HepG2 (cell line): ENCODE measurements around the gene STUM. TPM values are rescaled to one million over a fixed set of nuclear protein-coding genes. Genes with fewer than 3 reads are reported as not detected.

ENCODE experiments used
- ATAC-seq: fragments of 200-7000 bp; cut with Tn5 transposase; 3 replicates; pipeline ENCODE4 v1.9.1; 2020; ENCODE audit warnings: mild to moderate bottlenecking, moderate library complexity
- BruUV-seq: library from RNA; stranded (reverse); fragments of 400-500 nt; replicated peaks from 2 replicates; lab custom pipeline; 2021; lab: Mats Ljungman, UMichigan
- CTCF ChIA-PET: fragments of 300-600 bp; formaldehyde crosslinking; extraction: SDS; loops from one replicate; lab custom pipeline; 2021; ENCODE audit warnings: low total read pairs, inconsistent platforms, low intra/inter-chr PET ratio; lab: Yijun Ruan, JAX
- POLR2A ChIA-PET: fragments of 350-600 bp; sonication (Branson Sonifier 250); formaldehyde crosslinking; loops from one replicate; lab custom pipeline; 2020; ENCODE audit warnings: antibody characterized with exemption, inconsistent platforms; lab: Yijun Ruan, JAX
- DNase-seq: peaks from one replicate; pipeline ENCODE4 v3.0.0-alpha.2; 2015; ENCODE audit warnings: low spot score
- FAIRE-seq: peaks from 3 replicates; lab custom pipeline; 2011; peaks lifted over from hg19 to GRCh38; lab: Jason Lieb, UNC
- H2AFZ ChIP-seq: one replicate; pipeline ENCODE4 v1.6.1; 2011; ENCODE audit warnings: low read length, inconsistent platforms
- H3K27ac ChIP-seq: fragments of 300-600 bp; 3 replicates; pipeline ENCODE4 v1.8.0; 2011; ENCODE audit warnings: mixed run types, mild to moderate bottlenecking, mixed read lengths, low read length, inconsistent platforms; ENCODE audit not compliant: insufficient read depth; ENCODE audit errors: extremely low read length
- H3K27me3 ChIP-seq, 2 experiments: fragments of 200-600 bp in 1 of 2; 2 replicates in 1 of 2; 3 replicates in 1 of 2; pipeline versions ENCODE4 v1.6.0 to v1.8.0; 2011; ENCODE audit warnings: low read length in 2 of 2, mild to moderate bottlenecking in 2 of 2, moderate library complexity in 2 of 2, inconsistent platforms in 1 of 2; ENCODE audit not compliant: insufficient read depth in 2 of 2, control insufficient read depth in 1 of 2
- H3K36me3 ChIP-seq, 2 experiments: fragments of 200-600 bp in 1 of 2; replicated peaks in 1 of 2; 2 replicates in 1 of 2; 3 replicates in 1 of 2; pipeline versions ENCODE4 v1.5.1 to v1.8.0; 2011; ENCODE audit warnings: low read length in 2 of 2, inconsistent platforms in 1 of 2; ENCODE audit not compliant: insufficient read depth in 2 of 2, control insufficient read depth in 1 of 2
- H3K4me1 ChIP-seq: 2 replicates; pipeline ENCODE4 v1.5.1; 2012; ENCODE audit warnings: low read length, inconsistent platforms; ENCODE audit not compliant: insufficient read depth
- H3K4me2 ChIP-seq: 2 replicates; pipeline ENCODE4 v1.6.0; 2011; ENCODE audit warnings: low read depth, low read length, inconsistent platforms
- H3K4me3 ChIP-seq, 3 experiments: fragments of 200-600 bp in 1 of 3; sonication (generic), shearing (Covaris generic) in 1 of 3; replicated peaks in 1 of 3; 2 replicates each; pipeline ENCODE4 v1.5.1; 2011 to 2016; ENCODE audit warnings: low read length in 3 of 3, inconsistent platforms in 2 of 3, low read depth in 2 of 3, mild to moderate bottlenecking in 2 of 3, control low read depth in 1 of 3, mixed read lengths in 1 of 3; ENCODE audit not compliant: insufficient read depth in 1 of 3
- H3K79me2 ChIP-seq: one replicate; pipeline ENCODE4 v1.6.1; 2011; ENCODE audit warnings: low read length, inconsistent platforms; ENCODE audit not compliant: insufficient read depth
- H3K9ac ChIP-seq: 2 replicates; pipeline ENCODE4 v1.6.0; 2011; ENCODE audit warnings: mild to moderate bottlenecking, low read depth, low read length, inconsistent platforms; ENCODE audit not compliant: insufficient read depth
- H3K9me3 ChIP-seq: 2 replicates; pipeline ENCODE4 v1.5.1; 2012; ENCODE audit warnings: mild to moderate bottlenecking, low read length
- H4K20me1 ChIP-seq: 2 replicates; pipeline ENCODE4 v1.6.0; 2011; ENCODE audit warnings: inconsistent platforms, mild to moderate bottlenecking, low read length, moderate library complexity; ENCODE audit not compliant: insufficient read depth
- ARNTL ChIP-seq: sonication (generic); formaldehyde crosslinking; IDR thresholded peaks from 2 replicates; pipeline ENCODE4 v1.4.0; 2020; ENCODE audit warnings: mild to moderate bottlenecking, missing genetic modification reagents
- BORCS8-MEF2B ChIP-seq: sonication (generic); formaldehyde crosslinking; IDR thresholded peaks from 2 replicates; pipeline ENCODE4 v1.8.0; 2022; ENCODE audit warnings: mild to moderate bottlenecking, missing genetic modification reagents
- CBFB ChIP-seq: sonication (generic); formaldehyde crosslinking; IDR thresholded peaks from 2 replicates; pipeline ENCODE4 v1.4.0; 2020; ENCODE audit warnings: missing genetic modification reagents
- CEBPG ChIP-seq: IDR thresholded peaks from 2 replicates; pipeline ENCODE4 v1.6.1; 2016
- EED ChIP-seq: sonication (generic); formaldehyde crosslinking; IDR thresholded peaks from 2 replicates; pipeline ENCODE4 v1.5.0; 2020; ENCODE audit warnings: mild to moderate bottlenecking, missing genetic modification reagents
- ESRRA ChIP-seq: sonication (generic); formaldehyde crosslinking; IDR thresholded peaks from 2 replicates; pipeline ENCODE4 v1.5.1; 2020; ENCODE audit warnings: mild to moderate bottlenecking, low read depth, missing genetic modification reagents
- HCFC1 ChIP-seq: fragments of 150-350 bp; IDR thresholded peaks from 2 replicates; pipeline ENCODE4 v1.6.1; 2014; ENCODE audit warnings: low read depth, low read length
- KDM3A ChIP-seq: IDR thresholded peaks from 2 replicates; pipeline ENCODE4 v1.6.1; 2018; ENCODE audit warnings: low read depth, missing compliant biosample characterization
- MIXL1 ChIP-seq: IDR thresholded peaks from 2 replicates; pipeline ENCODE4 v1.6.1; 2016
- MTA1 ChIP-seq: sonication (generic); formaldehyde crosslinking; IDR thresholded peaks from 2 replicates; pipeline ENCODE4 v1.4.0; 2020; ENCODE audit warnings: missing genetic modification reagents, mild to moderate bottlenecking, borderline replicate concordance
- MXD4 ChIP-seq: IDR thresholded peaks from 2 replicates; pipeline ENCODE4 v1.6.1; 2016; ENCODE audit warnings: mild to moderate bottlenecking, missing biosample characterization, missing genetic modification reagents
- RBFOX2 ChIP-seq: fragments of 200-400 bp; formaldehyde crosslinking; IDR thresholded peaks from 2 replicates; pipeline ENCODE4 v1.6.1; 2017; ENCODE audit warnings: low read depth, mild to moderate bottlenecking, low read length
- SALL2 ChIP-seq: sonication (generic); formaldehyde crosslinking; IDR thresholded peaks from 2 replicates; pipeline ENCODE4 v1.8.1; 2023; ENCODE audit warnings: mild to moderate bottlenecking, missing genetic modification reagents, inconsistent platforms
- YEATS2 ChIP-seq: sonication (generic); formaldehyde crosslinking; IDR thresholded peaks from 2 replicates; pipeline ENCODE4 v1.4.0; 2020; ENCODE audit warnings: missing genetic modification reagents, borderline replicate concordance
- ZNF44 ChIP-seq: sonication (generic); formaldehyde crosslinking; IDR thresholded peaks from 2 replicates; pipeline ENCODE4 v1.5.1; 2020; ENCODE audit warnings: mild to moderate bottlenecking, missing genetic modification reagents
- ZNF83 ChIP-seq: sonication (generic); formaldehyde crosslinking; IDR thresholded peaks from 2 replicates; pipeline ENCODE4 v1.4.0; 2020; ENCODE audit warnings: missing genetic modification reagents, mild to moderate bottlenecking, borderline replicate concordance
- ZNF878 ChIP-seq: sonication (generic); formaldehyde crosslinking; IDR thresholded peaks from 2 replicates; pipeline ENCODE4 v1.8.1; 2023; ENCODE audit warnings: mild to moderate bottlenecking, missing genetic modification reagents, moderate library complexity
- WGBS: methylation state at CpG from one replicate; pipeline ENCODE4 v1.1.6; 2017; ENCODE audit warnings: low lambda C conversion rate; 5-methylcytosine and 5-hydroxymethylcytosine counted together
- in situ Hi-C: cut with HindIII; loops from 2 replicates; pipeline ENCODE4 v1.10.0; 2017; ENCODE audit warnings: low pct_unique_long_range_greater_than_20kb; ENCODE audit not compliant: extremely low pct_ligation_motif_present
- intact Hi-C: fragments of 100-400 bp; cut with micrococcal nuclease; formaldehyde crosslinking; loops from one replicate; pipeline ENCODE4 v1.10.0; 2022; ENCODE audit not compliant: unreplicated experiment
- polyA plus RNA-seq, 8 experiments: library from polyadenylated mRNA; depleted of rRNA in 3 of 8; stranded (reverse) in 7 of 8; unstranded in 1 of 8; fragments of >200 nt; fragmentation: Illumina TruSeq in 4 of 8; extraction: Trizol in 4 of 8; gene quantifications; 2 replicates each; pipeline versions ENCODE4 v1.2.1 to v1.2.3, GENCODE V29; 2011 to 2016; ENCODE audit warnings: low read depth in 4 of 8, missing spikeins in 1 of 8, mixed read lengths in 1 of 8; ENCODE audit not compliant: insufficient read depth in 1 of 8
- total RNA-seq, 5 experiments: library from RNA; depleted of rRNA; stranded (reverse); fragments of >200 nt; fragmentation: Illumina TruSeq; extraction: Trizol; gene quantifications; 2 replicates each; pipeline ENCODE4 v1.2.3, GENCODE V29; 2016; ENCODE audit warnings: low read depth in 1 of 5
- TF ChIP-seq, protein P1 (sequence below): sonication (generic); formaldehyde crosslinking; IDR thresholded peaks from 2 replicates; pipeline ENCODE4 v1.4.0; 2020; ENCODE audit warnings: mild to moderate bottlenecking, missing genetic modification reagents

Gene STUM
- total and polyA plus RNA-seq, 2 of the 13 experiments (the other 11 are each of a cell fraction or from before 2014, with no cell fraction given) = not detected

DNA sequence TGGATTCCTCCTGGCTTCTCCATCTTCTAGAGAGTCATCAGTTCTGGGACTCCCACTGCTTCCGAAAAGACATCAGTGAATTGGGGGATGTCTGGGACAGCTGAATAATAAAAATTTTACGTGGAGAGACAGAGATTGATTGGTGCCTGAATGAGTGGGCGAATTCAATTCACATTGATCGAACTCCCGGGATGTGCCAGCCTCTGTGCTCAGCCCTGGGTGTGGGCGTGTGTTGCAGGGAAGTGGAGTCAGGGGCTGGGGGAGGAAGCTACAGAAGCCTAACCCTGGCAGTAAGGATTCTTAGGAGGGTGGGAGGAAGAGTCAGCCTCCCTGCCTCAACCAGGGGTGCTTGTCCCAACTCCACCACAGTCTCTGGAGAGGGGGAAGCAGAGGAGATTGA is 18.0 kb upstream of the STUM start:
- FAIRE-seq = no peak

DNA sequence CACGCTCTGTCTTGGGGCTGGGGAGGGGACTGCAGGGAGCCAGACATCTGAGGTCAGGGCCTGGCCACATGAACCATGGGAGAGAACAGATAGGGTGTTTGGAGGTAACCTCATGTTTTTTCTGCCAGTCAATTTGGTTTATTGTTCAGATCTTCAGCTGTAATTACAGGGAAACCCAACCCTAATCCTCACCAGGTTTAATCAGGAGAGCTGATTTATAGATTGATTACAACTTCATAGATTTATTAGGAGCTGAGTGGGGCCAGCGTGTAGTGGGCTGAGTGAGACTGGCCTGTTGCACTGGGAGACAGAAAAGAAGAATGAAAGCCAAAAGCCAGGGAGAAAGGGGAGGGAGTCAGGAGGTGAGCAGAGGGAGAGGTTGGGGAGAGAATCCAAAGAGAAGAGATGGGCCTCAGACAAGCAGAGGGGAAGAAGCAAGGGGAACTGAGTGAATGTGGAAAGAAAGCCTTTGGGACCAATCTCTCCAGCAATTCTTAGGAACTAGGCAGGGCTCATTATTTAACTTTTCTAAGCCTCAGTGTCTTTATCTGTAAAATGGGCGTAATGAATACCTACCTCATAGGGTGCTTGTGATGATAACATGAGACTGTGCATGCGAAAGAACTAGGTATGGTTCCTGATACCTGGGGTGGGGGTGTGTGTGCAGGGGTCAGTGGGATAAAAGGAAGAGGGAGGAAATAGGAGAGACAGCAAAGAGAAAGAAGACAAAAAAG is 17.0 kb upstream of the STUM start:
- Histone ChIP-seq H3K79me2 (no peaks in the 10 kb centered on the region), H3K27me3 (peaks cover 0 to 9% of the 10 kb centered on the region in 2 experiments; a peak in 1 of 5 replicates), H3K27ac (no peak overlapping the region), H3K4me2 (no peak overlapping the region), H3K9me3 (no peaks in the 10 kb centered on the region), H3K4me1 (no peaks in the 10 kb centered on the region), H2AFZ (no peak overlapping the region), H3K36me3 (no peaks in the 10 kb centered on the region), H3K9ac (no peak overlapping the region), H3K4me3 (no peak overlapping the region), H4K20me1 (no peaks in the 10 kb centered on the region)
- ATAC-seq = no peak
- ChIA-PET CTCF (no interaction called here), POLR2A (no interaction called here)
- no peak for DNase-seq
- WGBS = 68% methylated on average over 4 of the region's 4 CpGs
- intact Hi-C loops = no loop called here
- BruUV-seq = no TSS peak
- FAIRE-seq = no peak
- in situ Hi-C loops = no loop called here
- no peak for TF ChIP-seq BORCS8-MEF2B (CRISPR knock-in tag)
- TF ChIP-seq SALL2 (CRISPR knock-in tag) = no peak
- TF ChIP-seq CEBPG = no peak
- no peak for TF ChIP-seq KDM3A
- no peak for TF ChIP-seq HCFC1
- TF ChIP-seq RBFOX2 = no peak
- TF ChIP-seq EED (CRISPR knock-in tag) = no peak
- TF ChIP-seq ZNF83 (CRISPR knock-in tag) = no peak
- no peak for TF ChIP-seq ZNF878 (CRISPR knock-in tag)
- TF ChIP-seq MTA1 (CRISPR knock-in tag) = no peak
- no peak for TF ChIP-seq CBFB (CRISPR knock-in tag)
- no peak for TF ChIP-seq ESRRA (CRISPR knock-in tag)
- no peak for TF ChIP-seq MIXL1 (CRISPR knock-in tag)
- TF ChIP-seq YEATS2 = no peak
- TF ChIP-seq ZNF44 (CRISPR knock-in tag) = no peak

More for the DNA sequence above, 18.0 kb upstream of the STUM start:
- no TSS peak for BruUV-seq
- Histone ChIP-seq H3K27me3 (peaks cover 0 to 9% of the 10 kb centered on the region in 2 experiments; a peak in 1 of 5 replicates), H4K20me1 (no peaks in the 10 kb centered on the region), H3K79me2 (no peaks in the 10 kb centered on the region), H3K4me3 (no peak overlapping the region), H3K9me3 (no peaks in the 10 kb centered on the region), H3K9ac (no peak overlapping the region), H3K4me1 (no peaks in the 10 kb centered on the region), H2AFZ (no peak overlapping the region), H3K27ac (no peak overlapping the region), H3K36me3 (no peaks in the 10 kb centered on the region), H3K4me2 (no peak overlapping the region)
- DNase-seq = no peak
- in situ Hi-C loops (no loop called here), intact Hi-C loops (no loop called here)
- no peak for TF ChIP-seq MXD4 (CRISPR knock-in tag)
- no peak for TF ChIP-seq ARNTL (CRISPR knock-in tag)
- TF ChIP-seq, protein P1, sequence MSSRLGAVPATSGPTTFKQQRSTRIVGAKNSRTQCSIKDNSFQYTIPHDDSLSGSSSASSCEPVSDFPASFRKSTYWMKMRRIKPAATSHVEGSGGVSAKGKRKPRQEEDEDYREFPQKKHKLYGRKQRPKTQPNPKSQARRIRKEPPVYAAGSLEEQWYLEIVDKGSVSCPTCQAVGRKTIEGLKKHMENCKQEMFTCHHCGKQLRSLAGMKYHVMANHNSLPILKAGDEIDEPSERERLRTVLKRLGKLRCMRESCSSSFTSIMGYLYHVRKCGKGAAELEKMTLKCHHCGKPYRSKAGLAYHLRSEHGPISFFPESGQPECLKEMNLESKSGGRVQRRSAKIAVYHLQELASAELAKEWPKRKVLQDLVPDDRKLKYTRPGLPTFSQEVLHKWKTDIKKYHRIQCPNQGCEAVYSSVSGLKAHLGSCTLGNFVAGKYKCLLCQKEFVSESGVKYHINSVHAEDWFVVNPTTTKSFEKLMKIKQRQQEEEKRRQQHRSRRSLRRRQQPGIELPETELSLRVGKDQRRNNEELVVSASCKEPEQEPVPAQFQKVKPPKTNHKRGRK (CRISPR knock-in tag) = no peak
- ChIA-PET POLR2A (no interaction called here), CTCF (no interaction called here)
- WGBS = 60% methylated on average over 6 of the region's 6 CpGs
- ATAC-seq = no peak
